ENCODE results near the gene EIF4G3.

- TF ChIP-seq ATF3 (IDR thresholded peaks at IDR 0.05; ENCODE audit: insufficient read depth, low read depth, low read length) (no peak), CTCF (IDR thresholded peaks at IDR 0.05; ENCODE audit: control extremely low read depth in 1 of 3, insufficient read depth in 1 of 3, low read depth in 1 of 3, low read length in 3 of 3) (no peak), EZH2 (IDR thresholded peaks at IDR 0.05; ENCODE audit: low read depth, low read length, severe bottlenecking) (no peak), POLR2AphosphoS5 (IDR thresholded peaks at IDR 0.05; ENCODE audit: low read depth, low read length) (no peak), POLR2A (IDR thresholded peaks at IDR 0.05; ENCODE audit: control extremely low read depth in 1 of 2, low read depth in 2 of 2, low read length in 2 of 2) (no peak), EP300 (IDR thresholded peaks at IDR 0.05; ENCODE audit: borderline replicate concordance in 1 of 2, low read depth in 2 of 2, low read length in 2 of 2) (no peak), TAF1 (IDR thresholded peaks at IDR 0.05; ENCODE audit: low read depth, low read length) (no peak), CHD1 (IDR thresholded peaks at IDR 0.05; ENCODE audit: low read depth, low read length) (no peak), SRF (IDR thresholded peaks at IDR 0.05; ENCODE audit: low read depth, low read length) (no peak), MAX (IDR thresholded peaks at IDR 0.05) (no peak)
These were observed 244.7 kb downstream of the EIF4G3 start for GRCh38 chr1:20931930-20932436.
